ENCODE measurements around the gene ESX1. TPM values are rescaled to one million over a fixed set of nuclear protein-coding genes. Genes with fewer than 3 reads are reported as not detected.

ESX1 gene
- polyA plus RNA-seq, 1 experiment = not detected

- no peak overlapping the region for H3K27ac ChIP-seq (ENCODE audit: low read depth, low read length)
- ChIA-PET CTCF (no interaction called here), POLR2A (interaction anchor here (0.7 kb wide), 1 partner anchor 35 kb away, joined by 3 read pairs; no protein-coding TSS in a partner anchor)
- DNase-seq (ENCODE audit: low read depth, low spot score) = no peak
- no peak for TF ChIP-seq CTCF (IDR thresholded peaks at IDR 0.05; ENCODE audit: low read depth, low read length)
- no peaks in the 10 kb centered on the region for H3K27me3 ChIP-seq (ENCODE audit: control insufficient read depth, insufficient read depth, low read length)
- H3K9me3 ChIP-seq (ENCODE audit: control insufficient read depth, insufficient read depth, low read length) = no peaks in the 10 kb centered on the region
- no peak overlapping the region for H3K4me3 ChIP-seq (ENCODE audit: low read depth, low read length)
Measured at GRCh38 chrX:104211187-104211586, 43.5 kb downstream of the ESX1 start.

- Histone ChIP-seq H3K4me3 (ENCODE audit: low read depth, low read length) (no peak overlapping the region), H3K9me3 (ENCODE audit: control insufficient read depth, insufficient read depth, low read length) (no peaks in the 10 kb centered on the region), H3K27me3 (ENCODE audit: control insufficient read depth, insufficient read depth, low read length) (no peaks in the 10 kb centered on the region), H3K27ac (ENCODE audit: low read depth, low read length) (no peak overlapping the region)
- ChIA-PET POLR2A (no interaction called here), CTCF (interaction anchor here (1.4 kb wide), 1 partner anchor 10 kb away, joined by 23 read pairs; no protein-coding TSS in a partner anchor)
- no peak for DNase-seq (ENCODE audit: low read depth, low spot score)
- TF ChIP-seq CTCF (IDR thresholded peaks at IDR 0.05; ENCODE audit: low read depth, low read length) = no peak
Measured at GRCh38 chrX:104205548-104205947, 49.2 kb downstream of the ESX1 start.

Other genes with a start within 250 kb of the ESX1 start
- gene H2BW1, start 241.2 kb downstream of the ESX1 start, polyA plus RNA-seq (2011; rRNA removed) = not detected in 2 replicates
- not detected in 2 replicates for gene H2BW2, start 215.0 kb downstream of the ESX1 start, polyA plus RNA-seq (2011; rRNA removed)
- gene TMSB15C, start 178.7 kb downstream of the ESX1 start, polyA plus RNA-seq (2011; rRNA removed) = 4.4 and 7.1 TPM in 2 replicates
- gene ZCCHC18, start 142.4 kb downstream of the ESX1 start, polyA plus RNA-seq (2011; rRNA removed) = 1.9 and 2.1 TPM in 2 replicates
- 5.5 and 5.6 TPM in 2 replicates for gene SLC25A53, start 97.9 kb downstream of the ESX1 start, polyA plus RNA-seq (2011; rRNA removed)
- 6.0 and 7.1 TPM in 2 replicates for gene FAM199X, start 88.5 kb downstream of the ESX1 start, polyA plus RNA-seq (2011; rRNA removed)